ENCODE results near the gene GCC2. TPM values are rescaled to one million over a fixed set of nuclear protein-coding genes. Genes with fewer than 3 reads are reported as not detected.

GCC2 gene
- total RNA-seq, 2 donors from 2014 or later: 40.4 to 46.0 TPM

DNA sequence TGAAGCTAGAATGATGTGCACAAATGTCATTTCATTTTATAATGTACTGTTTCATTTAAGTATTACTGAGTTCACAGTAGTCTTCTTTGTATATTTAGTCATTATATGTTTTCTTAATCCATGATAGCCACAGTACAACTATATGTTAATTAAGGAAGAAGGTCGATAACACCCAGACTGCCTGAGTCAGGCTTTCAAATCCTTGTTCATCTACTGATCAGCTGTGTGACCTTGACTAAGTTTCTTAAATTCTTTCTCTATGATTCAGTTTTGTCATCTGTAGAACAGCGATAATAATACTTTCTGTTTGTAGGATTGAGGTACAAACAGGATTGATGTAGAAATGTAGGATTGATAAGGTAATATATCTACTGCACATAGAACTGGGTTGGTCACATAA is 5.4 kb downstream of the GCC2 start:
- Histone ChIP-seq H3K9me3 (no peaks in the 10 kb centered on the region), H3K27ac (no peak overlapping the region), H3K4me3 (no peak overlapping the region), H3K4me1 (ENCODE audit: control insufficient read depth in 1 of 2, low read depth in 2 of 2) (peaks cover 0 to 6% of the 10 kb centered on the region in 2 donors), H3K36me3 (peaks cover 25% of the 10 kb centered on the region), H3K27me3 (replicated peaks; ENCODE audit: insufficient read depth) (no peaks in the 10 kb centered on the region)
- TF ChIP-seq, protein P1, sequence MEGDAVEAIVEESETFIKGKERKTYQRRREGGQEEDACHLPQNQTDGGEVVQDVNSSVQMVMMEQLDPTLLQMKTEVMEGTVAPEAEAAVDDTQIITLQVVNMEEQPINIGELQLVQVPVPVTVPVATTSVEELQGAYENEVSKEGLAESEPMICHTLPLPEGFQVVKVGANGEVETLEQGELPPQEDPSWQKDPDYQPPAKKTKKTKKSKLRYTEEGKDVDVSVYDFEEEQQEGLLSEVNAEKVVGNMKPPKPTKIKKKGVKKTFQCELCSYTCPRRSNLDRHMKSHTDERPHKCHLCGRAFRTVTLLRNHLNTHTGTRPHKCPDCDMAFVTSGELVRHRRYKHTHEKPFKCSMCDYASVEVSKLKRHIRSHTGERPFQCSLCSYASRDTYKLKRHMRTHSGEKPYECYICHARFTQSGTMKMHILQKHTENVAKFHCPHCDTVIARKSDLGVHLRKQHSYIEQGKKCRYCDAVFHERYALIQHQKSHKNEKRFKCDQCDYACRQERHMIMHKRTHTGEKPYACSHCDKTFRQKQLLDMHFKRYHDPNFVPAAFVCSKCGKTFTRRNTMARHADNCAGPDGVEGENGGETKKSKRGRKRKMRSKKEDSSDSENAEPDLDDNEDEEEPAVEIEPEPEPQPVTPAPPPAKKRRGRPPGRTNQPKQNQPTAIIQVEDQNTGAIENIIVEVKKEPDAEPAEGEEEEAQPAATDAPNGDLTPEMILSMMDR (IDR thresholded peaks at IDR 0.05): no peak
- ATAC-seq (ENCODE audit: insufficient number of reproducible peaks, low FRiP score, low read depth) (no peak), DNase-seq (ENCODE audit: low spot score) (no peak)

DNA sequence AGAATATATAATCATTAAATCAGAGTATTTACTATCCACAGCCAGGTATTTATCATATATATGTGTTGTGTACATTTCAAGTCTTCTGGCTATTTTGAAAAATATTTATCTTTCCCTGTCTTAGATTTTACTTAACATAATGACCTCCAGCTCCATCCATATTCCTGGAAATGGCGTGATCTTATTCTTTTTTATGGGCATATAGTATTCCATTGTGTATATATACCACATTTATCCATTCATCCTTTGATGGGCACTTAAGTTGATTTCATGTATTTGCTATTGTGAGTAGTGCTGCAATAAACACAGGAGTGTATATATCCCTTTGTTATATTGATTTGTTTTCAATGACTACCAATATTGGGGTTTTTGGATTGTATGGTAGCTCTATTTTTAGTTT is 6.6 kb downstream of the GCC2 start:
- peaks cover 25% of the 10 kb centered on the region for H3K36me3 ChIP-seq
- H3K4me3 ChIP-seq: no peak overlapping the region
- H3K9me3 ChIP-seq: no peaks in the 10 kb centered on the region
- DNase-seq (ENCODE audit: low spot score): no peak
- no peak overlapping the region for H3K27ac ChIP-seq
- TF ChIP-seq, protein P1 (IDR thresholded peaks at IDR 0.05): no peak
- ATAC-seq (ENCODE audit: insufficient number of reproducible peaks, low FRiP score, low read depth): no peak
- H3K4me1 ChIP-seq (ENCODE audit: control insufficient read depth in 1 of 2, low read depth in 2 of 2): no peaks in the 10 kb centered on the region
- no peaks in the 10 kb centered on the region for H3K27me3 ChIP-seq (replicated peaks; ENCODE audit: insufficient read depth)

DNA sequence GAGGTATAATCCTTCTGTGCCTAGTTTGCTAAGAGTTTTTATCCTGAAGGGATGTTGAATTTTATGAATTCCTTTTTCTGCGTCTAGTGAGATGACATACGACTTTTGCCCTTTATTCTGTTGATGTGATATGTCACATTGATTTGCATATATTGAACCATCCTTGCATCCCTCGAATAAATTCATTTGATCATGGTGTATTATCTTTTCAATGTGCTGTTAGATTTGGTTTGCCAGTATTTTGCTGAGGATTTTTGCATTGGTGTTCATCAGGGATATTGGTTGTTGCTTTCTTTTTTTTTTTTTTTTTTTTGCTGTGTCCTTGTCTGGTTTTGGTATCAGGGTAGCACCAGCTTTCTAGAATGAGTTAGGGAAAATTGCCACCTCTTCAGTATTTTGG is 9.1 kb downstream of the GCC2 start:
- TF ChIP-seq, protein P1 (IDR thresholded peaks at IDR 0.05): no peak
- Histone ChIP-seq H3K9me3 (no peaks in the 10 kb centered on the region), H3K27me3 (replicated peaks; ENCODE audit: insufficient read depth) (no peaks in the 10 kb centered on the region), H3K36me3 (peaks cover 25% of the 10 kb centered on the region), H3K27ac (no peak overlapping the region), H3K4me3 (no peak overlapping the region), H3K4me1 (ENCODE audit: control insufficient read depth in 1 of 2, low read depth in 2 of 2) (no peaks in the 10 kb centered on the region)
- no peak for ATAC-seq (ENCODE audit: insufficient number of reproducible peaks, low FRiP score, low read depth)
- DNase-seq (ENCODE audit: low spot score): no peak

DNA sequence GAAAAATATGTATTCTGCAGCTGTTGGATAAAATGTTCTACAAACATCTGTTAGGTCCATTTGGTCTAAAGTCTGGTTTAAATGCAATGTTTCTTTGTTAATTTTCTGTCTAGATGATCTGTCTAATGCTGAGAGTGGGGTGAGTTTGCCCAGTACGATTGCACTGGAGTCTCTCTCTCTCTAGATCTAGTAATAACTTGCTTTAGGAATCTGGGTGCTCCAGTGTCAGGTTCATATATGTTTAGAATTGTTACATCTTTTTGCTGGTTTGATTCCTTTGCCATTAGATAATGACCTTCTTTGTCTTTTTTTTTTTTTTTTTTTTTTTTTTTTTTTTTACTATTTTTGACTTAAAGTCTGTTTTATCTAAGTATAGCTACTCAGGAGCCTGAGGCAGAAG is 10.4 kb downstream of the GCC2 start:
- DNase-seq (ENCODE audit: low spot score): no peak
- Histone ChIP-seq H3K27ac (no peak overlapping the region), H3K4me3 (no peak overlapping the region), H3K36me3 (peaks cover 28% of the 10 kb centered on the region), H3K9me3 (no peaks in the 10 kb centered on the region), H3K27me3 (replicated peaks; ENCODE audit: insufficient read depth) (no peaks in the 10 kb centered on the region), H3K4me1 (ENCODE audit: control insufficient read depth in 1 of 2, low read depth in 2 of 2) (no peaks in the 10 kb centered on the region)
- no peak for ATAC-seq (ENCODE audit: insufficient number of reproducible peaks, low FRiP score, low read depth)
- TF ChIP-seq, protein P1 (IDR thresholded peaks at IDR 0.05): no peak

DNA sequence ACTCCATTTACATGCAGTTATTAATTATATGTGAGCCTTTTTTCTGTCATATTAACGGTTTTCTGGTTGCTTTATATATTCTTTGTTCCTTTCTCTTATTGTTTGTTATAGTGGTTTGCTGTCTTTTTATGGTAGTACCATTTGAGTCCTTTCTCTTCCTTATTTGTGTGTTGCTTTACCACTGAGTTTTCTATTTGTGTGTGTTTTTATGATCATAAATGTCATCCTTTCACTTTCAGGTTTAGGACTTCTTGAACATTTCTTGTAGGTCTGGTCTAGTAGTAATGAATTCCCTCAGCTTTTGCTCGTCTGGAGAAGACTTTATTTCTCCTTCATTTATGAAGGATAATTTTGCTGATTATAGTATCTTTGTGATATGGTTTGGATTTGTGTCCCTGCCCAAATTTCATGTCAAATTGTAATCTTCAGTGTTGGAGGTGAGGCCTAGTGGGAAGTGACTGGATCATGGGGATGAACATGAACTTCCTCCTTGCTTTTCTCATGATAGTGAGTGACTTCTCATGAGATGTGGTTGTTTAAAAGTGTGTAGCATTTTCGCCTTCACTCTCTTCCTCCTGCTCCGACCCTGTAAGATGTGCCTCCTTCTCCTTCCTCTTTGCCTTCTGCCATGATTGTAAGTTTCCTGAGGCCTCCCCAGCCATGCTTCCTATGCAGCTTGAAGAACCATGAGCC is 11.5 kb downstream of the GCC2 start:
- ATAC-seq (ENCODE audit: insufficient number of reproducible peaks, low FRiP score, low read depth): no peak
- no peak overlapping the region for H3K4me3 ChIP-seq
- no peaks in the 10 kb centered on the region for H3K9me3 ChIP-seq
- peaks cover 33% of the 10 kb centered on the region for H3K36me3 ChIP-seq
- no peak for DNase-seq (ENCODE audit: low spot score)
- H3K27ac ChIP-seq: no peak overlapping the region
- H3K27me3 ChIP-seq (replicated peaks; ENCODE audit: insufficient read depth): no peaks in the 10 kb centered on the region
- H3K4me1 ChIP-seq (ENCODE audit: control insufficient read depth in 1 of 2, low read depth in 2 of 2): no peaks in the 10 kb centered on the region
- TF ChIP-seq, protein P1 (IDR thresholded peaks at IDR 0.05): no peak
